Measurements from ENCODE around the gene SLC38A5.

- peak in 1 of 2 donors; percentile 10 for TF ChIP-seq POLR2A (IDR thresholded peaks at IDR 0.05)
- TF ChIP-seq CTCF (IDR thresholded peaks at IDR 0.05), result no peak
Measured at GRCh38 chrX:48475774-48476577, 5.9 kb upstream of the SLC38A5 start, which contains the start of gene FTSJ1.
